ENCODE data around the gene LRRTM2. TPM values are rescaled to one million over a fixed set of nuclear protein-coding genes. Genes with fewer than 3 reads are reported as not detected.

LRRTM2 gene
- total RNA-seq, 1 experiment from 2014 or later: not detected

GRCh38 chr5:138889994-138890393, 14.9 kb upstream of the LRRTM2 start:
- no peak overlapping the region for H3K4me3 Mint-ChIP-seq
- H3K27ac Mint-ChIP-seq: no peak overlapping the region
- TF ChIP-seq ZNF671 (CRISPR knock-in tag; IDR thresholded peaks at IDR 0.05) (no peak), ZNF423 (CRISPR knock-in tag; IDR thresholded peaks at IDR 0.05) (no peak), ZNF317 (CRISPR knock-in tag; IDR thresholded peaks at IDR 0.05; ENCODE audit: borderline replicate concordance, low read depth) (no peak), CTCF (IDR thresholded peaks at IDR 0.05) (no peak), CREM (CRISPR knock-in tag; IDR thresholded peaks at IDR 0.05) (no peak), NFE2L1 (CRISPR knock-in tag; IDR thresholded peaks at IDR 0.05) (no peak), E2F5 (CRISPR knock-in tag; IDR thresholded peaks at IDR 0.05) (no peak), OVOL2 (CRISPR knock-in tag; IDR thresholded peaks at IDR 0.05; ENCODE audit: borderline replicate concordance) (no peak), FOXK1 (CRISPR knock-in tag; IDR thresholded peaks at IDR 0.05) (no peak), ERG (CRISPR knock-in tag; IDR thresholded peaks at IDR 0.05) (no peak), HMGA2 (CRISPR knock-in tag; IDR thresholded peaks at IDR 0.05) (no peak)
- peaks cover 59% of the 10 kb centered on the region for H3K36me3 Mint-ChIP-seq
- H3K4me1 Mint-ChIP-seq: peaks cover 16% of the 10 kb centered on the region
- DNase-seq (ENCODE audit: low spot score) (no peak), ATAC-seq (no peak)
- POLR2A ChIA-PET: no interaction called here
- no peaks in the 10 kb centered on the region for H3K27me3 Mint-ChIP-seq (ENCODE audit: low read depth)
- peaks cover 23% of the 10 kb centered on the region for H3K9me3 Mint-ChIP-seq
- CTCF ChIA-PET: no interaction called here

GRCh38 chr5:138884554-138884953, 9.4 kb upstream of the LRRTM2 start:
- ChIA-PET CTCF (interaction anchor here (1.0 kb wide), 1 partner anchor 48 kb away, joined by 3 read pairs; no protein-coding TSS in a partner anchor), POLR2A (no interaction called here)
- Mint-ChIP-seq H3K36me3 (peaks cover 44% of the 10 kb centered on the region), H3K27me3 (ENCODE audit: low read depth) (no peaks in the 10 kb centered on the region), H3K4me3 (peak overlapping the region; percentile 53), H3K4me1 (peaks cover 65% of the 10 kb centered on the region), H3K27ac (peak overlapping the region; percentile 92), H3K9me3 (peaks cover 9% of the 10 kb centered on the region)
- DNase-seq (ENCODE audit: low spot score): no peak
- ATAC-seq: peak; percentile 81
- TF ChIP-seq MLX (CRISPR knock-in tag; IDR thresholded peaks at IDR 0.05) (no peak), GABPB1 (CRISPR knock-in tag; IDR thresholded peaks at IDR 0.05) (no peak), PREB (CRISPR knock-in tag; IDR thresholded peaks at IDR 0.05; ENCODE audit: borderline replicate concordance) (no peak), ZNF671 (CRISPR knock-in tag; IDR thresholded peaks at IDR 0.05) (no peak), AR (CRISPR knock-in tag; IDR thresholded peaks at IDR 0.05) (no peak), ATF6 (CRISPR knock-in tag; IDR thresholded peaks at IDR 0.05) (no peak), CDX4 (CRISPR knock-in tag; IDR thresholded peaks at IDR 0.05; ENCODE audit: borderline replicate concordance) (no peak)
